Suprapubic skin (tissue), 3 donors: Measurements from ENCODE around the gene MED26.

ENCODE experiments used
- CTCF ChIP-seq, 2 donors: fragments of 200-600 bp in 1 of 2; fragments of 450-650 bp in 1 of 2; sonication (generic) in 1 of 2; IDR thresholded peaks; one replicate each; pipeline ENCODE4 v1.5.1; 2016 to 2019; ENCODE audit warnings: antibody characterized with exemption in 2 of 2, mild to moderate bottlenecking in 1 of 2, moderate library complexity in 1 of 2
- POLR2AphosphoS5 ChIP-seq, 3 donors: sonication (generic); formaldehyde crosslinking; IDR thresholded peaks; one replicate each; pipeline ENCODE4 v1.6.1; 2017; ENCODE audit warnings: antibody characterized with exemption in 3 of 3

DNA sequence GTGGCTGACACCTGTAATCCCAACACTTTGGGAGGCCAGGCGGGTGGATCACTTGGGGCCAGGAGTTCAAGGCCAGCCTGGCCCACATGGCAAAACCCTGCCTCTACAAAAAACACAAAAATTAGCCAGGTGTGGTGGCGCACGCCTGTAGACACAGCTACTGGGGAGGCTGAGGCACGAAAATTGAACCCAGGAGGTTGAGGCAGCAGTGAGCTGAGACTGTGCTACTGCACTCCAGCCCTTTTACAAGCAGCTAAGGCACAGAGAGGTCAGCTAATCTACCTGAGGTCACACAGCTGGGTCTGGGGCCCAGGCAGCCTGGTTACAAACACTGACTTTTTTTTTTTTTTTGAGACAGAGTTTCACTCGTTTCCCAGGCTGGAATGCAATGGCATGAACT lies 27.2 kb downstream of the MED26 start:
- no peak for TF ChIP-seq CTCF (IDR thresholded peaks at IDR 0.05)
- no peak for TF ChIP-seq POLR2AphosphoS5 (IDR thresholded peaks at IDR 0.05)
